GM12891 (cell line): ENCODE measurements around the gene FAM83D.

Experiments used
- PAX5 ChIP-seq: IDR thresholded peaks from 2 replicates; pipeline ENCODE4 v1.6.1; 2011; ENCODE audit warnings: low read length, moderate library complexity, mild to moderate bottlenecking; ENCODE audit not compliant: insufficient read depth, severe bottlenecking
- POLR2A ChIP-seq: IDR thresholded peaks from 2 replicates; pipeline ENCODE4 v1.6.1; 2011; ENCODE audit warnings: low read depth, low read length, control low read depth
- POLR2AphosphoS5 ChIP-seq: IDR thresholded peaks from 2 replicates; pipeline ENCODE4 v1.6.1; 2011; ENCODE audit warnings: low read depth, low read length, control low read depth
- POU2F2 ChIP-seq: IDR thresholded peaks from 2 replicates; pipeline ENCODE4 v1.6.1; 2011; ENCODE audit warnings: low read depth, mild to moderate bottlenecking, control low read depth, low read length, moderate library complexity
- SPI1 ChIP-seq: IDR thresholded peaks from 2 replicates; pipeline ENCODE4 v1.6.1; 2011; ENCODE audit warnings: low read depth, low read length, control low read depth
- TAF1 ChIP-seq: IDR thresholded peaks from 2 replicates; pipeline ENCODE4 v1.6.1; 2011; ENCODE audit warnings: low read depth, low read length, control low read depth

DNA sequence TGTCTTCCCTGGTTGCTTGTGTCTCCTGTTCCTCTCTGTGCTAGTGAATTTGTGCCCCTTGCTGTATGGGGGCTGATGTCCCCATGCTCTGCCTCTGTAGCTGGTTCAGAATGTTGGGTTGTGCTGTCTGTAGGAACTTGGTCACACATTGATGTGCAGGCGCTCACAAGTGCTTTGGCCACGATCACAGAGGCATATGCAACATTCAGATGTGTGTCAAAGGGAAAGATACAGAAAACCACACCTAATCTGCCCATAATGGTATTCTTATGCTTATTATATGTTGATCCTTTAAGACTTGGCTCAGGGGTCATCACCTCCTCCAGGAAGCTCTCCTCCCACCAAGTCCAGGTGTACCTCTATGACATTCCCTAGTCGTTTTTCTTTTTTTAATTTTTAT, 18.8 kb downstream of the FAM83D start:
- TF ChIP-seq POLR2A, result no peak
- TF ChIP-seq POU2F2, result no peak
- TF ChIP-seq POLR2AphosphoS5, result no peak
- TF ChIP-seq SPI1, result no peak
- no peak for TF ChIP-seq TAF1
- TF ChIP-seq PAX5, result no peak
